GM12891 (cell line): ENCODE measurements around the gene FREM3.

Experiments
- PAX5 ChIP-seq: IDR thresholded peaks from 2 replicates; pipeline ENCODE4 v1.6.1; 2011; ENCODE audit warnings: low read length, moderate library complexity, mild to moderate bottlenecking; ENCODE audit not compliant: insufficient read depth, severe bottlenecking
- POLR2A ChIP-seq: IDR thresholded peaks from 2 replicates; pipeline ENCODE4 v1.6.1; 2011; ENCODE audit warnings: low read depth, low read length, control low read depth
- POLR2AphosphoS5 ChIP-seq: IDR thresholded peaks from 2 replicates; pipeline ENCODE4 v1.6.1; 2011; ENCODE audit warnings: low read depth, low read length, control low read depth

- no peak for TF ChIP-seq POLR2A
- no peak for TF ChIP-seq POLR2AphosphoS5
- TF ChIP-seq PAX5 = no peak
Observed at GRCh38 chr4:143587703-143588102, 112.8 kb downstream of the FREM3 start.
